ENCODE data around the gene ADPRHL1. TPM values are rescaled to one million over a fixed set of nuclear protein-coding genes. Genes with fewer than 3 reads are reported as not detected.

Gene ADPRHL1
- total and polyA plus RNA-seq, 2 donors (not counting 3 experiments of a cell fraction or from before 2014, with no cell fraction given): 0.52 to 0.97 TPM

- no peaks in the 10 kb centered on the region for H3K27me3 ChIP-seq (ENCODE audit: control insufficient read depth in 2 of 2, insufficient read depth in 2 of 2, low read length in 2 of 2)
- DNase-seq (ENCODE audit: low read depth, low spot score) (no peak), FAIRE-seq (no peak)
- no peaks in the 10 kb centered on the region for H4K20me1 ChIP-seq (replicated peaks; ENCODE audit: control insufficient read depth, extremely low read depth, insufficient read depth, low read length)
- no TSS peak for BruUV-seq (replicated peaks)
- no peaks in the 10 kb centered on the region for H3K9me3 ChIP-seq (replicated peaks; ENCODE audit: control insufficient read depth, insufficient read depth, low read length)
- no peaks in the 10 kb centered on the region for H3K9me1 ChIP-seq (replicated peaks; ENCODE audit: control insufficient read depth, extremely low read depth, insufficient read depth, low read length)
- ChIA-PET CTCF (no interaction called here), POLR2A (no interaction called here)
- dilution Hi-C loops (cut with MboI; ENCODE audit: extremely low pct_ligation_motif_present, low sequenced_read_pairs): no loop called here
- no peak overlapping the region for H2AFZ ChIP-seq (ENCODE audit: low read depth, low read length)
- H3K4me3 ChIP-seq (replicated peaks in 1 of 3; ENCODE audit: insufficient read depth in 1 of 3, low read depth in 1 of 3, low read length in 3 of 3): no peak overlapping the region
- no peaks in the 10 kb centered on the region for H3K4me1 ChIP-seq (ENCODE audit: control insufficient read depth, extremely low read depth, insufficient read depth, low read length)
- H3K27ac ChIP-seq (ENCODE audit: insufficient read depth, low read depth, low read length): no peak overlapping the region
- no peak overlapping the region for H3K9ac ChIP-seq (replicated peaks; ENCODE audit: extremely low read depth, insufficient read depth, low read length)
- no peak overlapping the region for H3K4me2 ChIP-seq (ENCODE audit: insufficient read depth, low read length)
- no peaks in the 10 kb centered on the region for H3K79me2 ChIP-seq (ENCODE audit: control insufficient read depth, insufficient read depth, low read length)
- TF ChIP-seq POLR2AphosphoS5 (IDR thresholded peaks at IDR 0.05; ENCODE audit: insufficient read depth, low read depth, low read length) (no peak), POLR2A (IDR thresholded peaks at IDR 0.05; ENCODE audit: low read depth, low read length) (no peak), EZH2 (IDR thresholded peaks at IDR 0.05; ENCODE audit: borderline replicate concordance, low read depth, low read length, severe bottlenecking) (no peak), GATA2 (IDR thresholded peaks at IDR 0.05; ENCODE audit: insufficient read depth, insufficient read length, low read depth, low read length) (no peak), FOS (IDR thresholded peaks at IDR 0.05; ENCODE audit: borderline replicate concordance, insufficient read depth, low read length) (no peak), MYC (IDR thresholded peaks at IDR 0.05; ENCODE audit: low read depth, low read length) (no peak), CTCF (IDR thresholded peaks at IDR 0.05; ENCODE audit: extremely low read depth in 1 of 2, insufficient read depth in 1 of 2, low read depth in 1 of 2, low read length in 2 of 2) (no peak), JUN (IDR thresholded peaks at IDR 0.05; ENCODE audit: borderline replicate concordance, insufficient read depth, insufficient read length, low read depth) (no peak)
- TF ChIP-seq, protein P1, sequence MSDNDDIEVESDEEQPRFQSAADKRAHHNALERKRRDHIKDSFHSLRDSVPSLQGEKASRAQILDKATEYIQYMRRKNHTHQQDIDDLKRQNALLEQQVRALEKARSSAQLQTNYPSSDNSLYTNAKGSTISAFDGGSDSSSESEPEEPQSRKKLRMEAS (IDR thresholded peaks at IDR 0.05; ENCODE audit: insufficient read depth, insufficient read length): no peak
- intact Hi-C loops (cut with micrococcal nuclease): no loop called here
- no peaks in the 10 kb centered on the region for H3K36me3 ChIP-seq (ENCODE audit: control insufficient read depth in 2 of 2, extremely low read depth in 1 of 2, insufficient read depth in 2 of 2, low read length in 2 of 2)
These were observed 46.2 kb downstream of the ADPRHL1 start for GRCh38 chr13:113407103-113407530.

All from endothelial cell of umbilical vein (primary cell).